B cell (primary cell): ENCODE measurements around the gene PML.

Experiments
- EZH2 ChIP-seq: IDR thresholded peaks from 2 replicates; pipeline ENCODE4 v1.6.1; 2012; ENCODE audit warnings: borderline replicate concordance, low read depth, mild to moderate bottlenecking, moderate library complexity, low read length; ENCODE audit not compliant: insufficient read depth, poor library complexity, severe bottlenecking
- TF ChIP-seq, protein P1 (sequence below): fragments of 200-600 bp; IDR thresholded peaks from one replicate; pipeline ENCODE4 v1.8.0; 2022; ENCODE audit warnings: antibody characterized with exemption, mild to moderate bottlenecking

DNA sequence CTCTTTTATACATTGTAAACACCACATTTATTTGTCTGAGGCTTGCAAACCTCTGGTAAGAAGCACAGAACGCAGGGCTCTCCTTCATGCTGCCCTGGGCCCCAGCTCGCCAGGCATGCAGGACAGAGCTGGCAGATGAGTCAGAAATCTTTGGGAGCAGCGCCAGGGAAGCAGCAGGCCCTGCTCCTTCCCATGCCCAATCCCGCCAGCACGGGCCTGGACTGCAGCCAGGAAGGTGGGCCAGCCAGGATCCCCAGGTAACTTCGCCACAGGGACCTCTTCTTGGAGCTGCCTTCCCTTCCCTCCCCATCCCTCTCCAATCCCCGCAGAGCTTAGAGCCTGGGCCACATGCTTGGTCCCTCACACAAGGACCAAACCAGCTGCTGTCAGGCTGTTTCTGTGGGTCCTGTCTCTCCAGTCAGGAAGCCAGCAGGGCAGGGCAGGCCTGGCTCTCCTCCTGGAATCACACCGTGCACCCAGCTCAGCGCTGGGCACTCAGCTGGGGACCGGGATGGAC lies 11.2 kb upstream of the PML start:
- TF ChIP-seq, protein P1, sequence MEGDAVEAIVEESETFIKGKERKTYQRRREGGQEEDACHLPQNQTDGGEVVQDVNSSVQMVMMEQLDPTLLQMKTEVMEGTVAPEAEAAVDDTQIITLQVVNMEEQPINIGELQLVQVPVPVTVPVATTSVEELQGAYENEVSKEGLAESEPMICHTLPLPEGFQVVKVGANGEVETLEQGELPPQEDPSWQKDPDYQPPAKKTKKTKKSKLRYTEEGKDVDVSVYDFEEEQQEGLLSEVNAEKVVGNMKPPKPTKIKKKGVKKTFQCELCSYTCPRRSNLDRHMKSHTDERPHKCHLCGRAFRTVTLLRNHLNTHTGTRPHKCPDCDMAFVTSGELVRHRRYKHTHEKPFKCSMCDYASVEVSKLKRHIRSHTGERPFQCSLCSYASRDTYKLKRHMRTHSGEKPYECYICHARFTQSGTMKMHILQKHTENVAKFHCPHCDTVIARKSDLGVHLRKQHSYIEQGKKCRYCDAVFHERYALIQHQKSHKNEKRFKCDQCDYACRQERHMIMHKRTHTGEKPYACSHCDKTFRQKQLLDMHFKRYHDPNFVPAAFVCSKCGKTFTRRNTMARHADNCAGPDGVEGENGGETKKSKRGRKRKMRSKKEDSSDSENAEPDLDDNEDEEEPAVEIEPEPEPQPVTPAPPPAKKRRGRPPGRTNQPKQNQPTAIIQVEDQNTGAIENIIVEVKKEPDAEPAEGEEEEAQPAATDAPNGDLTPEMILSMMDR: no peak
- TF ChIP-seq EZH2: no peak
